Lower lobe of right lung (tissue), 2 donors: ENCODE results near the gene COLEC11. TPM values are rescaled to one million over a fixed set of nuclear protein-coding genes. Genes with fewer than 3 reads are reported as not detected.

ENCODE experiments used
- ATAC-seq, 2 donors: fragments of 200-7000 bp; cut with Tn5 transposase; one replicate each; pipeline ENCODE4 v1.9.1; 2020 to 2022; ENCODE audit warnings: mild to moderate bottlenecking in 2 of 2, moderate library complexity in 2 of 2
- DNase-seq: peaks from one replicate; pipeline ENCODE4 v3.0.0-alpha.2; 2020
- H3K27ac ChIP-seq: fragments of 200-600 bp; one replicate; pipeline ENCODE4 v1.8.0; 2022
- H3K27me3 ChIP-seq: fragments of 200-600 bp; one replicate; pipeline ENCODE4 v1.8.0; 2022; ENCODE audit warnings: low read depth
- H3K36me3 ChIP-seq: fragments of 200-600 bp; one replicate; pipeline ENCODE4 v1.8.0; 2022; ENCODE audit warnings: mild to moderate bottlenecking
- H3K4me1 ChIP-seq: fragments of 200-600 bp; one replicate; pipeline ENCODE4 v1.8.0; 2022
- H3K4me3 ChIP-seq: fragments of 200-600 bp; one replicate; pipeline ENCODE4 v1.8.0; 2022; ENCODE audit warnings: mild to moderate bottlenecking
- H3K9me3 ChIP-seq: fragments of 200-600 bp; one replicate; pipeline ENCODE4 v1.8.0; 2022
- CTCF ChIP-seq: fragments of 200-600 bp; IDR thresholded peaks from one replicate; pipeline ENCODE4 v1.8.0; 2022; ENCODE audit warnings: antibody characterized with exemption, mild to moderate bottlenecking
- intact Hi-C: fragments of 100-400 bp; cut with DNase I; formaldehyde crosslinking; loops from one replicate; pipeline ENCODE4 v1.11.0; 2022
- total RNA-seq: library from RNA; stranded (reverse); fragmentation: NEBNext Ultra II Directional; extraction: Animal tissue kit (Norgen Biotek cat#: 25700); gene quantifications from one replicate; pipeline ENCODE4 v1.2.1, GENCODE V29; 2021
- donor health status: DM: no; HTN: yes; CAD: no; lungs with severe emphysema.

Gene COLEC11
- total RNA-seq, 1 donor from 2014 or later = 0.30 TPM

DNA sequence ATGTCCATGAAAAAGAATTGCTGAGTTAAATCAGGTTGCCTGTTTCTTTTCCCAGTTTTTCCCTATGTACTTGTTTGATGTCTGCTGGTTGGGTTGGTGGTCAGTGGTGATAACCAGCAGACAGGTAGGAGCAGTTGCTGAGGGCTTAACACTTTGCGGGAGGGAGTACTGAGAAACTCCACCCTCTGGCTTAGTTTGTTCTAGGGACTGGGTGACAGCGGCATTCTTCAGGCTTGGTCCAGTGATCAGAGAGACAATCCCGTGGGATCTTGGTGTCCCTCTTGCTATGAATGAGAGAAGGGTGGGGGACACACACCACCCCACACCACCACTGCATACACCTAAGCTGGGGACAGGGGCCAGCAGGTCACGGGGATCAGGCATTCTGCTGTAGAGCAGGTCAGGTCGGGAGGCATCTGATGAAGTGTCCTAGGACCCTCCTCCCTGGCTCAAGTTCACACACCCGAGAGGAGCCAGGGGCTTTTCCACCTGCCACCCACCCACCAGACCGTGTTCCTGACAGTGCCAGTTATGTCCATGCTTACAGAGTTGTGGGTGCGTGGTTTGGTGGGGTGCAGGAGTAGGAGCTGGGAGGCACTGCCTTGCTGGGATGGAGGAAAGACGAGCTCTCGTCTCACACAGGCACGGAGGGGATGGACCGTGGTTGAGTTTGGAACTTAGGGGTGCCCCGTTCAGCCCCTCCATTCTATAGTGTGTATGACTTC lies 41.8 kb downstream of the COLEC11 start:
- no peaks in the 10 kb centered on the region for H3K27me3 ChIP-seq
- no peak for DNase-seq

GRCh38 chr2:3637311-3637675 lies 42.4 kb downstream of the COLEC11 start:
- DNase-seq = no peak
- intact Hi-C loops = no loop called here
- no peak overlapping the region for H3K27ac ChIP-seq

More for the DNA sequence above, 41.8 kb downstream of the COLEC11 start:
- Histone ChIP-seq H3K4me1 (no peaks in the 10 kb centered on the region), H3K9me3 (no peaks in the 10 kb centered on the region), H3K36me3 (no peaks in the 10 kb centered on the region), H3K4me3 (no peak overlapping the region), H3K27ac (no peak overlapping the region)
- intact Hi-C loops = no loop called here
- ATAC-seq = no peak
- no peak for TF ChIP-seq CTCF

GRCh38 chr2:3637692-3638455 lies 43.0 kb downstream of the COLEC11 start:
- no peak overlapping the region for H3K4me3 ChIP-seq
- DNase-seq (no peak), ATAC-seq (no peak)
- no peaks in the 10 kb centered on the region for H3K9me3 ChIP-seq
- H3K4me1 ChIP-seq = no peaks in the 10 kb centered on the region
- H3K36me3 ChIP-seq = no peaks in the 10 kb centered on the region
- intact Hi-C loops = no loop called here
- H3K27ac ChIP-seq = no peak overlapping the region
- H3K27me3 ChIP-seq = no peaks in the 10 kb centered on the region
- no peak for TF ChIP-seq CTCF

More at GRCh38 chr2:3637311-3637675, 42.4 kb downstream of the COLEC11 start:
- Histone ChIP-seq H3K36me3 (no peaks in the 10 kb centered on the region), H3K4me1 (no peaks in the 10 kb centered on the region), H3K27me3 (no peaks in the 10 kb centered on the region), H3K4me3 (no peak overlapping the region), H3K9me3 (no peaks in the 10 kb centered on the region)
- no peak for ATAC-seq
- no peak for TF ChIP-seq CTCF

GRCh38 chr2:3638456-3638810 lies 43.5 kb downstream of the COLEC11 start:
- intact Hi-C loops = no loop called here
- no peak overlapping the region for H3K27ac ChIP-seq
- no peaks in the 10 kb centered on the region for H3K4me1 ChIP-seq
- no peak overlapping the region for H3K4me3 ChIP-seq
- no peaks in the 10 kb centered on the region for H3K9me3 ChIP-seq
- H3K27me3 ChIP-seq = no peaks in the 10 kb centered on the region
- DNase-seq (no peak), ATAC-seq (no peak)
- no peaks in the 10 kb centered on the region for H3K36me3 ChIP-seq
- no peak for TF ChIP-seq CTCF

- Histone ChIP-seq H3K4me1 (no peaks in the 10 kb centered on the region), H3K27ac (no peak overlapping the region), H3K27me3 (no peaks in the 10 kb centered on the region), H3K4me3 (no peak overlapping the region), H3K36me3 (no peaks in the 10 kb centered on the region), H3K9me3 (no peaks in the 10 kb centered on the region)
- DNase-seq = no peak
- intact Hi-C loops = no loop called here
- no peak for TF ChIP-seq CTCF
- ATAC-seq = no peak
Measured at GRCh38 chr2:3639015-3639630, 44.2 kb downstream of the COLEC11 start.
